Spleen (tissue), 11 donors: ENCODE measurements around the gene PRKAB1. TPM values are rescaled to one million over a fixed set of nuclear protein-coding genes. Genes with fewer than 3 reads are reported as not detected.

Experiments
- DNase-seq: peaks from one replicate; pipeline ENCODE4 v3.0.0-alpha.2; 2020
- H3K27ac ChIP-seq, 8 donors: fragments of 200-600 bp; sonication (generic) in 7 of 8; 1 replicate in 4 of 8; 2 replicates in 4 of 8; pipeline versions ENCODE4 v1.5.0 to v1.8.0; 2016 to 2021; ENCODE audit warnings: inconsistent platforms in 4 of 8, mild to moderate bottlenecking in 4 of 8, moderate library complexity in 1 of 8
- H3K27me3 ChIP-seq, 7 donors: fragments of 200-600 bp; sonication (generic) in 6 of 7; replicated peaks in 1 of 7; 1 replicate in 4 of 7; 2 replicates in 3 of 7; pipeline versions ENCODE4 v1.5.0 to v1.8.0; 2016 to 2021; ENCODE audit warnings: inconsistent platforms in 3 of 7, mild to moderate bottlenecking in 1 of 7
- H3K36me3 ChIP-seq, 6 donors: fragments of 200-600 bp; sonication (generic) in 5 of 6; 1 replicate in 4 of 6; 2 replicates in 2 of 6; pipeline versions ENCODE4 v1.5.0 to v1.8.0; 2016 to 2021; ENCODE audit warnings: inconsistent platforms in 2 of 6
- H3K4me1 ChIP-seq, 6 donors: fragments of 200-600 bp; sonication (generic) in 5 of 6; 1 replicate in 3 of 6; 2 replicates in 3 of 6; pipeline versions ENCODE4 v1.5.0 to v1.8.0; 2016 to 2021; ENCODE audit warnings: inconsistent platforms in 3 of 6
- H3K4me3 ChIP-seq, 8 donors: fragments of 200-600 bp; sonication (generic) in 7 of 8; 1 replicate in 4 of 8; 2 replicates in 4 of 8; pipeline versions ENCODE4 v1.5.0 to v1.8.0; 2016 to 2021; ENCODE audit warnings: inconsistent platforms in 4 of 8, mild to moderate bottlenecking in 4 of 8, moderate library complexity in 2 of 8
- H3K9me3 ChIP-seq, 8 donors: fragments of 200-600 bp; sonication (generic) in 7 of 8; 1 replicate in 4 of 8; 2 replicates in 4 of 8; pipeline versions ENCODE4 v1.5.0 to v1.8.0; 2016 to 2021; ENCODE audit warnings: inconsistent platforms in 4 of 8
- POLR2A ChIP-seq, 3 donors: fragments of 450-650 bp; IDR thresholded peaks; one replicate each; pipeline ENCODE4 v1.5.1; 2017; ENCODE audit warnings: antibody characterized with exemption in 3 of 3, mild to moderate bottlenecking in 1 of 3
- POLR2AphosphoS5 ChIP-seq, 3 donors: sonication (generic); formaldehyde crosslinking; IDR thresholded peaks; one replicate each; pipeline ENCODE4 v1.5.1; 2017; ENCODE audit warnings: antibody characterized with exemption in 3 of 3
- WGBS, 5 donors: extraction: QIAGEN DNeasy Blood & Tissue Kit in 3 of 5; methylation state at CpG; one replicate each; pipeline versions ENCODE4 v1.1.5 to v1.1.7; 2013 to 2018; 5-methylcytosine and 5-hydroxymethylcytosine counted together
- intact Hi-C: fragments of 100-400 bp; cut with DNase I; formaldehyde crosslinking; loops from one replicate; pipeline ENCODE4 v1.15.0; 2023; ENCODE audit warnings: low total_unique reads
- polyA plus RNA-seq, 3 donors: library from polyadenylated mRNA; stranded (reverse); fragments of 200-250 nt; gene quantifications; one replicate each; pipeline ENCODE4 v1.2.1, GENCODE V29; 2013
- total RNA-seq, 7 donors: library from RNA; depleted of rRNA in 3 of 7; stranded (reverse); fragments of >200 nt in 3 of 7; fragmentation: NEBNext Ultra II Directional in 4 of 7; extraction: Animal tissue kit (Norgen Biotek cat#: 25700) in 4 of 7; gene quantifications; one replicate each; pipeline versions ENCODE4 v1.1.0 to v1.2.1, GENCODE V29; 2016 to 2021
- TF ChIP-seq, protein P1 (sequence below), 11 experiments: fragments of 200-600 bp in 7 of 11; fragments of 450-650 bp in 4 of 11; sonication (generic) in 4 of 11; IDR thresholded peaks in 8 of 11; conservative IDR thresholded peaks in 3 of 11; 1 replicate in 7 of 11; 2 replicates in 4 of 11; pipeline versions ENCODE4 v1.4.0 to v1.8.0; 2016 to 2021; ENCODE audit warnings: antibody characterized with exemption in 11 of 11, inconsistent platforms in 4 of 11, mild to moderate bottlenecking in 1 of 11
- donor health status: healthy with polysubstance abuse.
- donor health status: DM: no; HTN: no; CAD: no; lungs with moderate emphysema.
- donor health status: DM: no; HTN: no; CAD: no.
- donor health status: Bipolar disorder and iron deficiency.
- donor health status: healthy.
- donor health status: DM: no; HTN: no; CAD: no.
- donor health status: DM: yes; HTN: yes; CAD: no.

Gene PRKAB1
- total and polyA plus RNA-seq, 10 donors: 28.3 to 69.2 (median 42.5) TPM

DNA sequence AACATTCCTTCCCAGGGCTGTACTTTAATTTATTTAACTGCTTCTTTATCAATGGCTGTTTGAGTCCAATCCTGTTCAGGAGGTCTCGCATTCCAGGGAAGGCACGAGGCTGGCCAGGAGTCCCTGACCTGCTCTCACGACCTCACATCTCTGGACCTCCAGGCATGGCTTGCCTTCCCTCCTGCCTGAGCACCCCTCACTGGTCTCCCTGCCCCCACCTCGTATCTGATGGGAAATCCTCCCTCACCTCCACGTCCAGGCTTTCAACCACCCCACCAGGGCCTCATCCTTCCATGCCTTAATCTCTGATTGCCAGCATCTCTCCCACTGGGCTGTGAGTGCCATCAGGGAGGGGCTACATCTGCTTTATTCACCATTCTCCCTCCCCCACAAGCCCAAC lies 29.0 kb downstream of the PRKAB1 start:
- Histone ChIP-seq H3K4me1 (peaks cover 0 to 26% (median 10%) of the 10 kb centered on the region in 6 donors), H3K9me3 (no peaks in the 10 kb centered on the region), H3K36me3 (peaks cover 0 to 75% (median 0%) of the 10 kb centered on the region in 6 donors), H3K27me3 (no peaks in the 10 kb centered on the region), H3K27ac (no peak overlapping the region), H3K4me3 (no peak overlapping the region)
- DNase-seq: no peak
- WGBS, 5 donors: 83 to 90% (median 86%) methylated on average over 5 of the region's 5 CpGs
- intact Hi-C loops: no loop called here
- TF ChIP-seq POLR2A (IDR thresholded peaks at IDR 0.05) (no peak), POLR2AphosphoS5 (IDR thresholded peaks at IDR 0.05) (no peak)
- TF ChIP-seq, protein P1, sequence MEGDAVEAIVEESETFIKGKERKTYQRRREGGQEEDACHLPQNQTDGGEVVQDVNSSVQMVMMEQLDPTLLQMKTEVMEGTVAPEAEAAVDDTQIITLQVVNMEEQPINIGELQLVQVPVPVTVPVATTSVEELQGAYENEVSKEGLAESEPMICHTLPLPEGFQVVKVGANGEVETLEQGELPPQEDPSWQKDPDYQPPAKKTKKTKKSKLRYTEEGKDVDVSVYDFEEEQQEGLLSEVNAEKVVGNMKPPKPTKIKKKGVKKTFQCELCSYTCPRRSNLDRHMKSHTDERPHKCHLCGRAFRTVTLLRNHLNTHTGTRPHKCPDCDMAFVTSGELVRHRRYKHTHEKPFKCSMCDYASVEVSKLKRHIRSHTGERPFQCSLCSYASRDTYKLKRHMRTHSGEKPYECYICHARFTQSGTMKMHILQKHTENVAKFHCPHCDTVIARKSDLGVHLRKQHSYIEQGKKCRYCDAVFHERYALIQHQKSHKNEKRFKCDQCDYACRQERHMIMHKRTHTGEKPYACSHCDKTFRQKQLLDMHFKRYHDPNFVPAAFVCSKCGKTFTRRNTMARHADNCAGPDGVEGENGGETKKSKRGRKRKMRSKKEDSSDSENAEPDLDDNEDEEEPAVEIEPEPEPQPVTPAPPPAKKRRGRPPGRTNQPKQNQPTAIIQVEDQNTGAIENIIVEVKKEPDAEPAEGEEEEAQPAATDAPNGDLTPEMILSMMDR (IDR thresholded peaks at IDR 0.05 in 8 of 11, conservative IDR thresholded peaks at IDR 0.05 in 3 of 11): no peak

DNA sequence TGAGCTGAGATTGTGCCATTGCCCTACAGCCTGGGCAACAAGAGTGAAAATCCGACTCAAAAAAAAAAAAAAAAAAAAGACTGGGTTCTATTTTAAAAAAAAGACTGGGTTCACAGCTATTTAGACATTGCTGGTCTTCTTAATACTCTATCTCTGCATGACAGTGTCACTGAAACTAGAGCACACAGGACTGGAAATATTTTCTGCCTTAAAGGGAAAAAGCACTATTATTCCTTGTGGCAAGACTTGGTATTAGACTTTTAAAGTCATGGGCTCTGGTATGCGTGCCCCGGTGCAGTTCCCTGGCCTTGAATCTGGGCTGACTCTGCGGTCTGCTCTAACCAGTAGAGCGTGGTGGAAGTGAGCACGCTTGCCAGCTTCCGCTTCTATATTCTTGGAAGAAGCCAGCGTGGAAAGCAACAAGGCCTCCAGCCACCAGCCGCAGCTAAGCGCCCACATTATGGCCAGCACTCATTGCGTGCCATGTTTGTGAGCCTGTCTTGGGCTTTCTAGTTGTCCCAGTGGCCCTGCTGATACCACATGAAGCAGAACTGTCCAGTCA lies 31.3 kb downstream of the PRKAB1 start:
- intact Hi-C loops: no loop called here
- H3K27ac ChIP-seq: peak overlapping the region in 4 of 8 donors; percentile 2 to 62 (median 51)
- WGBS, 5 donors: 81 to 96% (median 88%) methylated on average over 11 of the region's 11 CpGs

DNA sequence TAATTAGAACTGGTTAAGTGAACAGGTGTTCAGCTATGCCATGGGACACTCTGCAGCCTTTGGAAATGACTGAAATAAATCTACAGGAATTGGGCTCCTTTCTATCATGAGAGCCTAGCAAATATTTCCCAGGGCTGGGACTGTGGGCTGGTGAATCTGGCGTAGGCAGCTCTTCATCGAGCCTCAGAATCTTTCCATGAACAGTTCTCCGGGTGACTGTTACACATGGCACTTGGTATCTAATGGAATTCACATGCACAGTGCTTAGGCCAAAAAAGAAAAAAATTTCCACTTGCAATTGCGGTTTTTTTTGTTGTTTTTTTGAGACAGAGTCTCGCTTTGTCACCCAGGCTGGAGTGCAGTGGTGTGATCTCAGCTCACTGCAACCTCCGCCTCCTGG lies 32.1 kb downstream of the PRKAB1 start:
- no peak for DNase-seq
- Histone ChIP-seq H3K36me3 (peaks cover 0 to 81% (median 0%) of the 10 kb centered on the region in 6 donors), H3K4me1 (peaks cover 0 to 14% (median 0%) of the 10 kb centered on the region in 6 donors), H3K9me3 (no peaks in the 10 kb centered on the region), H3K27ac (peak overlapping the region in 2 of 8 donors; percentile 51 to 62), H3K4me3 (no peak overlapping the region), H3K27me3 (no peaks in the 10 kb centered on the region)
- 92 to 100% (median 98%) methylated on average over 6 of the region's 6 CpGs for WGBS, 5 donors
- intact Hi-C loops: no loop called here
- no peak for TF ChIP-seq POLR2A (IDR thresholded peaks at IDR 0.05)
- no peak for TF ChIP-seq POLR2AphosphoS5 (IDR thresholded peaks at IDR 0.05)
- TF ChIP-seq, protein P1 (IDR thresholded peaks at IDR 0.05 in 8 of 11, conservative IDR thresholded peaks at IDR 0.05 in 3 of 11): no peak

More for the DNA sequence above, 31.3 kb downstream of the PRKAB1 start:
- DNase-seq: no peak
- Histone ChIP-seq H3K9me3 (no peaks in the 10 kb centered on the region), H3K36me3 (peaks cover 0 to 80% (median 0%) of the 10 kb centered on the region in 6 donors), H3K27me3 (no peaks in the 10 kb centered on the region), H3K4me3 (no peak overlapping the region), H3K4me1 (peaks cover 0 to 13% (median under 1%) of the 10 kb centered on the region in 6 donors)
- no peak for TF ChIP-seq POLR2A (IDR thresholded peaks at IDR 0.05)
- TF ChIP-seq POLR2AphosphoS5 (IDR thresholded peaks at IDR 0.05): peak in 2 of 3 donors; percentile 31 to 63
- TF ChIP-seq, protein P1 (IDR thresholded peaks at IDR 0.05 in 8 of 11, conservative IDR thresholded peaks at IDR 0.05 in 3 of 11): peak in 1 of 11 experiments; percentile 19

DNA sequence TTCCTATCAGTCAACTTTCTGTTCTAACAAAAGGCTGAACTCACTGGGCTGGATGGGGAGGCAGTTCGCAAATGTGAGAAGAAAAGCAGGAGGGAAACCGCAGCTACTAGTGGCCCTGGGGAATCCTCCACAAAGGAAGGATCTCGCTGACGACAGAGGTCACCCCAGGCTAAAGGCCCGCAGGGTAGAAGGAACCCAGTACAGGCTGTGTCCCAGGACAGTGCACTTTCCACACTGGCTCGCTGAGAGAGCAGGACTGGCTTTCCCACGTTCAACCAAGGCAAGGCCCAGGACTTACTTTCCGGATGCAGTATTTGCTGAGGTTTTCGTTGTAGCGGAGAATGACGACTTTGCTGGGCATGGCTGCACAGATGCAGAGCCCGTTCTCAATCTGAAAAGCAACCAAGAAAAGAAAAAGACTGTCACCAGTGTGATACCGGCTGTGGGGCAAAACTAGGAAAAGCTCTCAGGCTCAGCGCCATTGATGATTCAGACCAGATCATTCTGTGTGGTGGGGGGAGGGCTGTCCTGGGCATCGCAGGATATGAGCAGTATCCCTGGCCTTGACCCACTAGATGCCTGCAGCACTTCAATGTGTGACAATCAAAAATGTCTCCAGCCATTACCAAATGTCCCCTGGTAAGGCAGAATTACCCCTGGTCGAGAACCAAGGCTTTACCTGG lies 36.3 kb downstream of the PRKAB1 start:
- Histone ChIP-seq H3K4me1 (peaks cover 0 to 14% (median 0%) of the 10 kb centered on the region in 6 donors), H3K4me3 (no peak overlapping the region), H3K27me3 (no peaks in the 10 kb centered on the region), H3K36me3 (peaks cover 0 to 78% (median 2%) of the 10 kb centered on the region in 6 donors), H3K9me3 (no peaks in the 10 kb centered on the region), H3K27ac (peak overlapping the region; percentile 15 to 82 (median 74))
- WGBS, 5 donors: 75 to 87% (median 82%) methylated on average over 16 of the region's 16 CpGs
- DNase-seq: no peak
- intact Hi-C loops: no loop called here
- TF ChIP-seq POLR2AphosphoS5 (IDR thresholded peaks at IDR 0.05): peak in 2 of 3 donors; percentile 63 to 66
- TF ChIP-seq, protein P1 (IDR thresholded peaks at IDR 0.05 in 8 of 11, conservative IDR thresholded peaks at IDR 0.05 in 3 of 11): no peak
